Endothelial cell of umbilical vein (primary cell): ENCODE data around the gene EPB41L4B.

ENCODE experiments used
- FOS ChIP-seq: IDR thresholded peaks from 2 replicates; pipeline ENCODE4 v1.6.1; 2011; ENCODE audit warnings: mild to moderate bottlenecking, low read length, moderate library complexity, borderline replicate concordance; ENCODE audit not compliant: insufficient read depth
- JUN ChIP-seq: IDR thresholded peaks from 2 replicates; pipeline ENCODE4 v1.6.1; 2011; ENCODE audit warnings: borderline replicate concordance, low read depth; ENCODE audit not compliant: insufficient read length, insufficient read depth
- POLR2AphosphoS5 ChIP-seq: IDR thresholded peaks from 2 replicates; pipeline ENCODE4 v1.6.1; 2012; ENCODE audit warnings: low read depth, mild to moderate bottlenecking, control low read depth, low read length, moderate library complexity; ENCODE audit not compliant: insufficient read depth

GRCh38 chr9:109304347-109304746, 16.5 kb downstream of the EPB41L4B start:
- TF ChIP-seq POLR2AphosphoS5: no peak
- TF ChIP-seq FOS: no peak
- no peak for TF ChIP-seq JUN
